A549 (cell line): ENCODE measurements around the gene SPECC1L.

ENCODE experiments used
- CHD4 ChIP-seq: fragments of 200-600 bp; sonication (generic); IDR thresholded peaks from 2 replicates; pipeline ENCODE4 v1.6.1; 2016; ENCODE audit warnings: antibody characterized with exemption, mild to moderate bottlenecking, borderline replicate concordance
- PHF8 ChIP-seq: fragments of 200-600 bp; sonication (generic); IDR thresholded peaks from 2 replicates; pipeline ENCODE4 v1.6.1; 2016; ENCODE audit warnings: low read depth, mild to moderate bottlenecking, antibody characterized with exemption, moderate library complexity, borderline replicate concordance

GRCh38 chr22:24440718-24441405 is 170.2 kb downstream of the SPECC1L start:
- TF ChIP-seq CHD4 (no peak), PHF8 (no peak)
